SU-DHL-6 (cell line): ENCODE results near the gene RNF223.

Experiments used
- H2AFZ ChIP-seq: fragments of 200-600 bp; sonication (generic); 2 replicates; pipeline ENCODE4 v1.6.1; 2014; ENCODE audit warnings: low read depth, mild to moderate bottlenecking, moderate library complexity, mixed read lengths, antibody characterized with exemption, low read length; ENCODE audit not compliant: severe bottlenecking
- H3F3A ChIP-seq: fragments of 200-600 bp; shearing (Covaris generic); 2 replicates; pipeline ENCODE4 v1.6.0; 2016; ENCODE audit warnings: antibody characterized with exemption, mild to moderate bottlenecking; ENCODE audit not compliant: insufficient read depth
- H3K27ac ChIP-seq: fragments of 200-600 bp; sonication (generic); 2 replicates; pipeline ENCODE4 v1.5.1; 2016; ENCODE audit warnings: low read depth, mild to moderate bottlenecking, low read length, moderate library complexity, mixed read lengths
- H3K27me3 ChIP-seq: fragments of 200-600 bp; sonication (generic), shearing (Covaris generic); 2 replicates; pipeline ENCODE4 v1.6.0; 2014; ENCODE audit warnings: mild to moderate bottlenecking, low read length
- H3K36me3 ChIP-seq: fragments of 200-600 bp; sonication (generic); 2 replicates; pipeline ENCODE4 v1.6.1; 2014; ENCODE audit warnings: mild to moderate bottlenecking, low read length, mixed read lengths
- H3K4me2 ChIP-seq: fragments of 300-600, 200-600 bp; shearing (Covaris generic), sonication (generic); 2 replicates; pipeline ENCODE4 v1.6.0; 2014; ENCODE audit warnings: low read length, low read depth, mild to moderate bottlenecking; ENCODE audit not compliant: poor library complexity, severe bottlenecking
- H3K4me3 ChIP-seq: fragments of 200-600 bp; sonication (generic); 2 replicates; pipeline ENCODE4 v1.5.1; 2014; ENCODE audit warnings: antibody characterized with exemption, low read length, mild to moderate bottlenecking, mixed read lengths; ENCODE audit not compliant: insufficient read depth, poor library complexity, severe bottlenecking
- H3K79me2 ChIP-seq: fragments of 200-600 bp; sonication (generic); 2 replicates; pipeline ENCODE4 v1.6.1; 2014; ENCODE audit warnings: mild to moderate bottlenecking, low read length, moderate library complexity; ENCODE audit not compliant: insufficient read depth
- H3K9ac ChIP-seq: fragments of 200-600 bp; sonication (generic); 2 replicates; pipeline ENCODE4 v1.7.0; 2014; ENCODE audit warnings: mild to moderate bottlenecking, low read length
- H3K9me2 ChIP-seq: fragments of 200-600 bp; sonication (generic); replicated peaks from 2 replicates; pipeline ENCODE4 v1.6.1; 2014; ENCODE audit warnings: low read length; ENCODE audit not compliant: insufficient read depth
- H3K9me3 ChIP-seq: fragments of 200-600 bp; sonication (generic); 2 replicates; pipeline ENCODE4 v1.6.1; 2014; ENCODE audit warnings: low read length, mixed read lengths; ENCODE audit not compliant: insufficient read depth
- H4K20me1 ChIP-seq: fragments of 200-600 bp; sonication (generic); 2 replicates; pipeline ENCODE4 v1.6.1; 2014; ENCODE audit warnings: low read depth, mild to moderate bottlenecking, antibody characterized with exemption, low read length, moderate library complexity, mixed read lengths
- EZH2phosphoT487 ChIP-seq: fragments of 200-600 bp; sonication (generic), shearing (Covaris generic); conservative IDR thresholded peaks from 2 replicates; pipeline ENCODE4 v1.6.1; 2018; ENCODE audit warnings: mild to moderate bottlenecking, antibody characterized with exemption, low read length, moderate library complexity, mixed read lengths
- TF ChIP-seq, protein P1 (sequence below): fragments of 200-600 bp; sonication (generic); IDR thresholded peaks from one replicate; pipeline ENCODE4 v1.5.1; 2017; ENCODE audit warnings: antibody characterized with exemption, mild to moderate bottlenecking, low read length, moderate library complexity; ENCODE audit not compliant: insufficient read depth, poor library complexity, severe bottlenecking

Gene RNF223

DNA sequence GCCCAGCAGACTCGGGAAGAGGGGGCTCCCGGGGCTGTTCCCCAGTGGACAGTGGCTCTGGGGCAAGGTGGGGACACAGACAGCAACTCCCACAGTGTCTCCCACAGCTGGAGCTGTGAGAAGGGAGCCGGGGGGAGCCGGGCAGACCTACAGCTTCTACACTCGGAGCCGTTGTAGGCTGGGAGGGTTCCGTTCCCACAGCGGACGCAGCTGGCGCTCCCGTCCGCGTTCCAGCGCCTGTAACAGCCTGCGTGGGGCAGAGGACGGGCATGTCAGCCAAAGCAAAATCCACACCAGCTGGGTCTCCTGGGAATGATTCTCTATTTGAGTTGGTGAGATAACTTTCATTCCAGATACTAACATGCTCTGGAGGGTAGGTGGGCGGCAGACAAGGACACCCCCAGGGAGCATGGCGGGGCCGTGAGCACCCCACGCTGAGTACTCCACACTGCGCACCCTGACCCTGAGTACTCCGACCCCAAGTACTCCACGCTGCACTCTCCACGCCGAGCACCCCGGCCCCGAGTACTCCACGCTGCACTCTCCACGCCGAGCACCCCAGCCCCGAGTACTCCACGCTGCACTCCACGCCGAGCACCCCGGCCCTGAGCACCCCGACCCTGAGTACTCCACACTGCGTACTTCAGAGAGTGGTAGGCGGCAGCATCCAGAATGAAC is 13.4 kb upstream of the RNF223 start:
- Histone ChIP-seq H3K9me2 (no peaks in the 10 kb centered on the region), H3K27ac (no peak overlapping the region), H3F3A (no peaks in the 10 kb centered on the region), H3K79me2 (no peaks in the 10 kb centered on the region), H3K27me3 (no peaks in the 10 kb centered on the region), H3K9me3 (no peaks in the 10 kb centered on the region), H3K9ac (no peak overlapping the region), H4K20me1 (no peaks in the 10 kb centered on the region), H3K4me3 (no peak overlapping the region), H3K4me2 (no peak overlapping the region), H3K36me3 (no peaks in the 10 kb centered on the region), H2AFZ (no peak overlapping the region)
- TF ChIP-seq EZH2phosphoT487, result no peak
- TF ChIP-seq, protein P1, sequence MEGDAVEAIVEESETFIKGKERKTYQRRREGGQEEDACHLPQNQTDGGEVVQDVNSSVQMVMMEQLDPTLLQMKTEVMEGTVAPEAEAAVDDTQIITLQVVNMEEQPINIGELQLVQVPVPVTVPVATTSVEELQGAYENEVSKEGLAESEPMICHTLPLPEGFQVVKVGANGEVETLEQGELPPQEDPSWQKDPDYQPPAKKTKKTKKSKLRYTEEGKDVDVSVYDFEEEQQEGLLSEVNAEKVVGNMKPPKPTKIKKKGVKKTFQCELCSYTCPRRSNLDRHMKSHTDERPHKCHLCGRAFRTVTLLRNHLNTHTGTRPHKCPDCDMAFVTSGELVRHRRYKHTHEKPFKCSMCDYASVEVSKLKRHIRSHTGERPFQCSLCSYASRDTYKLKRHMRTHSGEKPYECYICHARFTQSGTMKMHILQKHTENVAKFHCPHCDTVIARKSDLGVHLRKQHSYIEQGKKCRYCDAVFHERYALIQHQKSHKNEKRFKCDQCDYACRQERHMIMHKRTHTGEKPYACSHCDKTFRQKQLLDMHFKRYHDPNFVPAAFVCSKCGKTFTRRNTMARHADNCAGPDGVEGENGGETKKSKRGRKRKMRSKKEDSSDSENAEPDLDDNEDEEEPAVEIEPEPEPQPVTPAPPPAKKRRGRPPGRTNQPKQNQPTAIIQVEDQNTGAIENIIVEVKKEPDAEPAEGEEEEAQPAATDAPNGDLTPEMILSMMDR, result no peak

DNA sequence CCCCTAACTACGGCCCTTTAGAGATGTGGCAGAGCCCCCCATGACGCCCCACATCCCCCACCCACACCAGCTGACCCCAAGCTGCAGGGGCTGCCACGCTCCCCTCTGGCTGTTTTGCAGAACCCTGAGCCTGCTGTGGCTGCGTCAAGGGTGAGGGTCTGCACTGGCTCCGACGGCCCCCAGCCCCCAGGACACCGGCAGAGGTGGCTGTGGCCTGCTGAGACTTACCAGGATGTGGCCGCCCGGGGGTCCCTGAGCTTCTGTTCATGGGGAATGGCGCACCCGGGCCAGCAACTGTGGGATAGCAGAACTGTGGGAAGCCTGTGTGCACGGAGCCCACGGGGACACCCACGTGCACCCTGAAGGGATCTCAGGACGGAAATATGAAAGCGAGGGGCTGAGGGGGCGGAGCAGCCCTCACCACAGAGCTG is 12.8 kb upstream of the RNF223 start:
- Histone ChIP-seq H3K4me3 (no peak overlapping the region), H3K9me2 (no peaks in the 10 kb centered on the region), H2AFZ (no peak overlapping the region), H3K27ac (no peak overlapping the region), H3K79me2 (no peaks in the 10 kb centered on the region), H3K27me3 (no peaks in the 10 kb centered on the region), H3K4me2 (no peak overlapping the region), H3K36me3 (no peaks in the 10 kb centered on the region), H3K9ac (no peak overlapping the region), H3K9me3 (no peaks in the 10 kb centered on the region), H4K20me1 (no peaks in the 10 kb centered on the region), H3F3A (no peaks in the 10 kb centered on the region)
- no peak for TF ChIP-seq EZH2phosphoT487
- TF ChIP-seq, protein P1, result no peak

DNA sequence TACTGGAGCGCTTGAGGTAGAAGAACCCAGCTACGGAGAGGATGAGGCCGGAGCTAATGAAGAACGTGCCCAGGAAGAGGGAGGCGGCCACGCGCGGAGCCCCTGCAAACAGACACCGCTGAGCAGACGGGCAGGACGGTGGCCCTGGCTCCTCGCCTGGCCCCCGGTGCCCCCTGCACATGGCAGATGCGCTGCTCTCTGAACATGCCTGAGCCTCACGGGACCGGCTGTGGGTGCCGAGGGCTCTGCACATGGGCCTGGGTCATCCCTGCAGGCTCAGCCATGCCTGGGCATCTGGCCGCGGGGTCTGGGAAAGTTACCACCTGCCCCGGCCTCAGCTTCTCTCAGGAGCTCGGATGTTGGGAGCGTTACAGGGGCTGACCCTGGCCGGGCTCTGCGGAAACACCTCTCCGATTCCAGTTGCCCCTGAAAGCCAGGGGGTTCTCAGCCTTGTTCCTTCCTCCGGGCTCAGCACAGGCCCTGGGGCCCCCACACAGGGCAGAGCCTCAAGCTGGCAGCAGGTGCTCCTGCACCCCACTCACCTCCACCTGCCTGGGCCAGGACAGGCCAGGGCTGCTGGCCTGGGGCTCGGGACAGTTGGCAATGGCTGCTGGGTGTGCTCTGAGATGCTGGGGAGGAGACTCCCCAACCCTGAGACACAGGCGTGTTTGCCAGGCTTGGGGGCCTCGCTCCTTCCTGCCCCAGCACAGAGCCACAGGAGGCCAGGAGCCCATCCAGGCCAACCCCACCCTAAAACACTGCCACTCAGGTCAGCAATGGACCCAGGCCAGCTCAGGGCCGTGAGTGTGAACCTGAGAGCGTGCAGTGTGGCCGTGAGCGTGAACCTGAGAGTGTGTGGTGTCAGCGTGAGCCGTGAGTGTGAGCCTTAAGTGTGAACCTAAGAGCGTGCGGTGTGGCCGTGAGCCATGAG is 12.1 kb upstream of the RNF223 start:
- H3K4me2 ChIP-seq, result no peak overlapping the region
- H2AFZ ChIP-seq, result no peak overlapping the region
- TF ChIP-seq, protein P1, result no peak
- no peak for TF ChIP-seq EZH2phosphoT487
- no peaks in the 10 kb centered on the region for H3K27me3 ChIP-seq
- H3K27ac ChIP-seq, result no peak overlapping the region
- no peaks in the 10 kb centered on the region for H3K9me2 ChIP-seq
- H4K20me1 ChIP-seq, result no peaks in the 10 kb centered on the region
- no peaks in the 10 kb centered on the region for H3K36me3 ChIP-seq
- H3K9me3 ChIP-seq, result no peaks in the 10 kb centered on the region
- no peak overlapping the region for H3K9ac ChIP-seq
- no peaks in the 10 kb centered on the region for H3K79me2 ChIP-seq
- H3F3A ChIP-seq, result no peaks in the 10 kb centered on the region
- H3K4me3 ChIP-seq, result no peak overlapping the region
